Measurements from ENCODE around the gene COPS3.
"Not testable (repeated sequence)": the region's sequence is repeated elsewhere in the genome, so short reads cannot be mapped to it uniquely, and the experiment has no call there.

Gene COPS3

GRCh38 chr17:17301659-17302058 is 20.6 kb upstream of the COPS3 start:
- not testable (repeated sequence) for DNase-seq

- DNase-seq = peak; percentile 72
These were observed 19.9 kb upstream of the COPS3 start for GRCh38 chr17:17300624-17301568.

GRCh38 chr17:17298108-17298507 is 17.1 kb upstream of the COPS3 start:
- DNase-seq = no peak

- DNase-seq = no peak
These were observed 16.2 kb upstream of the COPS3 start for GRCh38 chr17:17297217-17297616.

- no peak for DNase-seq
These were observed 14.1 kb upstream of the COPS3 start for GRCh38 chr17:17295141-17295540.

DNA sequence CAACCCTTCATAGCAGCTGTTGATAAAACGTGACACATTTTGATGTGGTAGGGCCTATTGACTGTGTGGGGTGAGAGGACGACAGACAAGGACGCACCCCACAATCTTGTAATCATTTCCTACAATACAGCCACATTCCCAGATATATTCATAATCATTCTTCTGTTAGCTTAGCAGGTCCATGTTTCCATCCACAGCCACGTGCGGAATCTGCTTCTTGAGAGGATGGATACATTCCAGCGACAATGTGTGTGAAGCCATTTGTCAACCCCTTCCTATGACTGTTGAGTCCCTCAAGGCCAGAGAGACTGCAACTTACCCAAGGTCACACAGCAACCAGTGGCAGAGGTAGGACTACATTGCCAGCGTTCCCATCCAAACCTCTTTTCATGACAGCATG is 8.7 kb upstream of the COPS3 start:
- DNase-seq = no peak

DNA sequence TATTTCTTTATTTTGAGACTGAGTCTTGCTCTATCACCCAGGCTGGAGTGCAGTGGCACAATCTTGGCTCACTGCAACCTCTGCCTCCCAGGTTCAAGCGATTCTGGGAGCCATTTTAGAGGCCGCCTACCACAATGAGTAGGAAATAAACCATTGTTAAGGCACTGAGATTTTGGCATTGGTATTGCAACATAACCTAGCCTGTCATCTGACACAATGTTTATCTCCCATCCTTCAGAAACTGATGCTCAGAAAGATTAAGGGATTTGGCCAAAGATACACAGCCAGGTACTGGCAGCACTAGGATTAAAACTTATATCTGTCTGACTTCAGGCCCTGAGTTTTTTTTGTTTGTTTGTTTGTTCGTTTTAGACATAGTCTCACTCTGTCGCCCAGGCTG is 8.0 kb upstream of the COPS3 start:
- DNase-seq = no peak

DNA sequence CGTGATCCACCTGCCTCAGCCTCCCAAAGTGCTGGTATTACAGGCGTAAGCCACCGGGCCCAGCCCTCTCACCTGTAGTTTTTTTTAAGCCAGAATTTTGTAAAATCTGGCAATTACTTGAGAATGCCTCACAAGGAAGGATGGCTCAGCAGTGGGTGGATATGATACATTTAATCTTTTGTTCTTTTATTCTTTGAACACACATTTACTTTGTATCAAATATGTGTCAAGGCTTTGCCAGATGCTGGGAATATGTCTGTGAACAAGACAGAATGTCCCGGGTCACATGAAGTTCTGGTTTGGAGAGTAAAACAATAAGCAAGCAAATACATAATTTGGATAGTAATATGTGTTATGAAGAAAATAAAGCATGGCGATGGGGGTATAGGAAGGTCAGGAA is 4.9 kb upstream of the COPS3 start:
- DNase-seq = no peak

- no peak for DNase-seq
These were observed 1.7 kb downstream of the COPS3 start for GRCh38 chr17:17279316-17279715.

DNA sequence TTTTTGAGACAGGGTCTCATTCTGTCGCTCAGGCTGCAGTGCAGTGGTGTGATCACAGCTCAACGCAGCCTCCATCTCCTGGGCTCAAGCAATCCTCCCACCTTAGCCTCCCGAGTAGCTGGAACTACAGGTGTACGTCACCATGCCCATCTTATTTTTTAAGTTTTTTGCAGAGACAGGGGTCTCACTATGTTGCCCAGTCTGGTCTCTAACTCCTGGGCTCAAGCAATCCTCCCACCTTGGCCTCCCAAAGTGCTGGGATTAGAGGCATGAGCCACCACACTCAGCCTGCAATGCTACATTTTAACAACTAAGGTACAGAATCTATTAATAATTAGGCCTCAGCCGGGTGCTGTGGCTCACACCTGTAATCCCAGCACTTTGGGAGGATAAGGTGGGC is 3.6 kb downstream of the COPS3 start:
- DNase-seq = not testable (repeated sequence)

DNA sequence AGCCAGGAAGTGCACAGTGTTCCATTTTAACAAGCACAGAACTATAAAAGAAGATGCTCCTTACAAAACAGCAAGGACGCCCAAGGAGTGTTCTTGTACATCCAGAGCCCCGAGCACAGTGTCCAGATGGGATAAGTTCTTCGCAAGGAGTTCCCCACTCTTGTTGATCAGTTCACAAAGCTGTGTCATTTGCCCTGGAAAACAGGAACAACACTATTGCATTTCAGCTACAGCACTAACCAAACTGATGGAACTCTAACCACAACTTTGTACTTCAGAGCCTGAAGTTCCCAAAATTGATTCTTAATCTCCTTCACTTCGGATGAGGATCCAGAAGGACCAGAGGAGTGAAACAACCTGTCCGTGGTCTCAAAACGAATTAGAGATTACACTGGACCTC is 5.1 kb downstream of the COPS3 start:
- DNase-seq = no peak

GRCh38 chr17:17269926-17270773 is 10.9 kb downstream of the COPS3 start:
- peak; percentile 23 for DNase-seq

GRCh38 chr17:17264430-17264829 is 16.6 kb downstream of the COPS3 start:
- no peak for DNase-seq

- DNase-seq = no peak
These were observed 22.0 kb downstream of the COPS3 start for GRCh38 chr17:17258998-17259397.

GRCh38 chr17:17258011-17258410 is 23.0 kb downstream of the COPS3 start:
- DNase-seq = no peak

DNA sequence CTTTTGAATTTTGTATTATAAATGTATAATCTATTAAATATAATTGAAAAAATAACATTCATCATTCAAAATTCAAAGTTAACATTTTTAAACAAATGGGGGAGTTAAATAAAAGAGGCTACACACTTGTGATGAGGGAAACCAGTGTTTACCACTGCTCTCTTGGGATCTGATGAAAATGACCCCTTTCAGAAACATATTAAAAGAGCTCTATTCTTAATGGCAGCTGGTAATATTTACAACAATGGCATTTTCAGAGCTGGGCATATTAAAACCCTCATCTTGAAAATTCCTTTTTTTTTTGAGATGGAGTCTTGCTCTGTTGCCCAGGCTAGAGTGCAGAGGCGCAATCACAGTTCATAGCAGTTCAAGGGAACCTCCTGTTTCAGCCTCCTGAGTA is 24.7 kb downstream of the COPS3 start:
- no peak for DNase-seq

DNA sequence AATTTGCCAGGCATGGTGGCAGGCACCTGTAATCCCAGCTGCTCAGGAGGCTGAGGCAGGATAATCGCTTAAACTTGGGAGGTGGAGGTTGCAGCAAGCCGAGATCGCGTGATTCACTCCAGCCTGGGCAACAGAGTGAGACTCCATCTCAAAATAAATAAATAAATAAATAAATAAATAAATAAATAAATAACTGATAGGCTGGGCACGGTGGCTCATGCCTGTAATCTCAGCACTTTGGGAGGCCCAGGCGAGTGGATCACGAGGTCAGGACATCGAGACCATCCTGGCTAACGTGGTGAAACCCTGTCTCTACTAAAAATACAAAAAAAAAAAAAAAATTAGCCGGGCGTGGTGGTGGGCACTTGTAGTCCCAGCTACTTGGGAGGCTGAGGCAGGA is 25.4 kb downstream of the COPS3 start:
- DNase-seq = not testable (repeated sequence)

- no peak for DNase-seq
These were observed 27.0 kb downstream of the COPS3 start for GRCh38 chr17:17254036-17254435.

DNA sequence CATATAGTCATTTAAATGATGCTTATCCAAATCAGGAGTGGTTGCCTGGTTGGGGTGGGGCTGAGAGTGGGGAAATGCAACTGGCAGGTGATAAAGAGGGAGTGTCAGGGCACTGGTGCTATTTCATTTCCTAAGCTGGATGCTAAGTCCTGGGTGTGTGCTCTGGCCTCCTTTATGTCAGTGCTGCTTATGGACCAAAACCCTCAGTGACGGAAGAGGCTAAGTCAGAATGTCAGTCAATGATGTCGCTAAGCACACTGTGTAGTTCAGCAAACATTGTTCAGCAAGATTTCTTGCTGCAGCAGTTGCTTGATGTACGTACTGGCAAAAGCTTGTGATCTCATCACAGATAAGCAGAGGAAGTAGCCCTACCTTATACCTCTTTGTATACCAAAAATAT is 27.6 kb downstream of the COPS3 start:
- no peak for DNase-seq

DNA sequence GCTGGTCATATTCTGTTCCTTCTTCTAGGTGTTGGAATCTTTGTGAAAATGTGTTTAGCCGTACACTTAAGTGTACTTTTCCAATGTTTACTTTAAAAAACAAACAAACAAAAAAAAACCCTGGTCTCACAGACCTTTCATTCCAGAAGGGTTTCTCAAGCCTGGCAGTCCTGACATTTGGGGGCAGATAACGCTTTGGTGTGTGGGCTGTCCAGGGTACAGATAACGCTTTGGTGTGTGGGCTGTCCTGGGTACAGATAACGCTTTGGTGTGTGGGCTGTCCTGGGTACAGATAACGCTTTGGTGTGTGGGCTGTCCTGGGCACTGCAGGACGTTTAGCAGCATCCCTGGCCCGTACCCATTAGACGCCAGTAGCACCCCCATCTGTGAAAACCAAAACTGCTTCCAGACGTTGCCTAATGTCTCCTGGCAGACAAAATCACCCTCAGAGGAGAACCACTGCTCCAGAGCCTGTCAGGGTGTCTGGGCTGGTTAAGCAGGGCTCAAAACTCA is 28.8 kb downstream of the COPS3 start:
- DNase-seq = no peak

- no peak for DNase-seq
These were observed 34.2 kb downstream of the COPS3 start for GRCh38 chr17:17246879-17247278.

DNA sequence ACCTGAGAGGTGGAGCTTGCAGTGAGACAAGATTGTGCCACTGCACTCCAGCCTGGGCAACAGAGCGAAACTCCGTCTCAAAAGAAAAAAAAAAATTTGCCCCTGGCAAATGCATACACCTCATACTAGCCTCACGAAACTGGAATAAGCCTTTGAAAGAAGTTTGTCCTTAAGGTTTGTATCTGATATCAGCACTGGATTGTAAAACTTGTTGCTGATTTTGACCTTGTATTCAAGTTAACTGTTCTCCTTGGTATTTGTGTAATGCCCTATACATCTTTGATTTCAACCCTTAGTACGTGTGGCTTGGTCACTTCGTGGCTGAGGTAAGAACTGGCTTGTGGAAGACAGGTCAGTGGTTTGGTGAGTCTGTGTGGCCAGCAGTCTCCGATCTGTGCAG is 37.9 kb downstream of the COPS3 start:
- no peak for DNase-seq

DNA sequence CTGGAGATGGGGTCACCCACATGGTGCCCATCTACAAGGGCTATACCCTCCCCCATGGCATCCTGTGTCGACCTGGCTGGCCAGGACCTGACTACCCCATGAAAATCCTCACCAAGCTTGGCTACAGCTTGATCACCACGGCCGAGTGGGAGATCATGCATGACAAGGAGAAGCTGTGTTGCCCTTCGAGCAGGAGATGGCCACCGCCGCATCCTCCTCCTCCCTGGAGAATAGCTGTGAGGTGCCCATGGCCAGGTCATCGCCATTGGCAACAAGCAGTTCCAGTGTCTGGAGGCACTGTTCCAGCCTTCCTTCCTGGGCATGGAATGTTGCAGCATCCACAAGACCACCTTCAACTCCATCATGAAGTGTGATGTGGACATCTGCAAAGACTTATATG is 38.8 kb downstream of the COPS3 start:
- no peak for DNase-seq

- no peak for DNase-seq
These were observed 39.4 kb downstream of the COPS3 start for GRCh38 chr17:17241656-17242055.

Measured in activated naive CD4-positive, alpha-beta T cell treated with anti-CD3 and anti-CD28 coated beads, Interleukin-2, amount 50 U/mL, for 16 hours (primary cell).